GM18505 (cell line): ENCODE results near the gene PAPSS1.
"Not testable (repeated sequence)": the region's sequence is repeated elsewhere in the genome, so short reads cannot be mapped to it uniquely, and the experiment has no call there.

ENCODE experiments used
- ATAC-seq: cut with Tn5 transposase; IDR thresholded peaks from one replicate; pipeline ENCODE4 v1.9.1; 2021; ENCODE audit not compliant: unreplicated experiment
- POLR2A ChIP-seq: IDR thresholded peaks from 4 replicates; pipeline ENCODE4 v1.6.1; 2011; ENCODE audit warnings: borderline replicate concordance; ENCODE audit not compliant: insufficient read depth, insufficient read length; ENCODE audit errors: extremely low read depth

PAPSS1 gene

DNA sequence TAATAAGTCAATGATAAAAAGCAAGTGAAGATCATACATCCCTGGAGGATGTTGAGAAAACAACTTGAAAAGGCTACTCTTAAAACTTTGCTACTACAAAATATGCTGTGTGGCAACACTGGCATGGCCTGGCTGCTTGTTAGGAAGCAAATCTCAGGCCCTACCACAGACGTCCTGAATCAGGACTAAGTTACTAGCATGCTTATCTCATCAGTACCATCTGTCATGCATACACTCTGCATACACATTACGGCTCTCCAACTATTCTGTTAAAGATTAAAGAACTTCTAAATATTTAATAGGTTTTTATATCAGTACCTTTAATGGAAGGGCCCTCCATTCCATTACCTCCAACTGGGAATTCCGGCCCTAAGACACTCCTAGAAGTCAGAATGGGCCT, 8.2 kb downstream of the PAPSS1 start:
- no peak for TF ChIP-seq POLR2A
- ATAC-seq: no peak

DNA sequence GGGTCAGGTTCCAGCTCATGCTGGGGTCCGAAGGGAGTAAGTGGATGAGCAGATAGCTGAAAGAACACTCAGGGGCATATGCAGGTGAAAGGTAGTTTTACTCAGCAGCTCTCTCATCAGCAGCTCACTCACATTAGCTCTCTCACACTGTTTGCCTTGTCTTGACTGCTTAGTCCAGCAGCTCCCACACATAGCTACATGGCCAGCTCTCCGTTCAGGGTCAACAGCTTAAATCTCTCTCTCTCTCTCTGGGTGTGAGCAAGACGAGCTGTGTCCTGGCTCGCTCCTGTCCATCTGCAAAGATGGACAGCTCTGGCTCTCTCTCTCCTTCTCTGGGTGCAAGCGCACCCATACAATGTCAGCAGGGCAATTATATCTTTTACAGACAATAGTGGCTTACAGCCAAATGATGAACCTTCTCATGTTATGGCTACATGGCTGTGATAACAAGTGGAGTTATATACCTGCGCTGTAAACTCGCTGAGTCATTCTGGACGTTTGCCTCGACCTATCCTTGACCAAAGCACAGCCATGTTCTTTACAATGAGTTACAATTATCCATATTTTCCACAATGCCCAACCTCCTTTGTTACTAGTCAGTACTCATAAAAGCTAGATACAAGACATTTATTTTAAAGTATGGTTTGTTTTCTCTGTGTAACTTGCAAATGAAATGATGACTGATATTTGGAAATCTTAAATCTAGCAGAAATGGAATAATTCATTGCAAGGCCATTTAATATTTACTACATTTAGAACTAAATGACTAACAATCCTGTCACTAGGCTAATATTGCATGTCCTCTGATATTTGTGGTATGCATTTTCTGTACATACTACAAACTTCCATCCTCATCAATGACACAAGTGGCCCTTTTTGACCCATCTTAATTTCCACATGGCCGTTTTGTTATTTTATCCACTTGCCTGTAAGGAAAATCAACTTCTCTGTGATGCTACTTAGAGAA, 9.3 kb downstream of the PAPSS1 start:
- no peak for ATAC-seq
- TF ChIP-seq POLR2A: no peak

DNA sequence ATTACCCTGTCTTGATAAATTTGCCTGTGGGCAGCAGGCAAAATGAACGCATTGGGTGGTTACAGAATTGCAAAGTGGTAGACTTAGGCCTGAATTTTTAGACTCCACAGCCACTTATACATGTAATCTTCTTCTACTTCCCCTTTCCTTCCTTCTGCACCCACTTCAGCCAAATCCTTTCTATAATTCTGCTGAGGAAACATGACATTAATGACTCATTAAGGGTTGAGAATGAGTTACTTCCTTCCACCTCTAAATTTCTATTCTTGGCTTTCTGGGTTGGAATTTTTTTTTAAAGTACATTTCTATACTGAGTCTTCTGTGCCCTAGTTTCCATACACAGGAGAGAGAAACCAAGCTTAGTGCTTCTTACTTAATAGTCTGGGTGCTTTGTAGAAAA, 10.1 kb downstream of the PAPSS1 start:
- no peak for TF ChIP-seq POLR2A
- no peak for ATAC-seq

DNA sequence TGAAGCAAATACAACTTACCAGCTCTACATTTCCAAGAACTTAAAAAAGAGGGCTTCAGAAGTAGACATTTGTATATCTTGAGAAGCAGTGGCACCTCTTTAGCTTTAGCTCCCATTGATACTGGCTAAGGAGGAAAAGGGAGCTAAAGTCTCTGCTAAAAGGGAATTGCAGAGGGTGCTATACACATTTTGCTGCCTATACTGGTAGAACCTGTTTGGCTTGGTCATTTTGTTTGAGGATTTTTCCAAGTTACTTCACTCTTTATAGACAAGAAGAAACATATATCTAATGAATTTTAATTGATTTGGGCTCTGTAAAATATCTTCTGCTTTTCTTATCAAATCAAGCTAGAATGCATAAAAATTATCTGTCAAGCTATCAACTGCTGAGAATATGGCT, 11.8 kb downstream of the PAPSS1 start:
- TF ChIP-seq POLR2A: no peak
- no peak for ATAC-seq

DNA sequence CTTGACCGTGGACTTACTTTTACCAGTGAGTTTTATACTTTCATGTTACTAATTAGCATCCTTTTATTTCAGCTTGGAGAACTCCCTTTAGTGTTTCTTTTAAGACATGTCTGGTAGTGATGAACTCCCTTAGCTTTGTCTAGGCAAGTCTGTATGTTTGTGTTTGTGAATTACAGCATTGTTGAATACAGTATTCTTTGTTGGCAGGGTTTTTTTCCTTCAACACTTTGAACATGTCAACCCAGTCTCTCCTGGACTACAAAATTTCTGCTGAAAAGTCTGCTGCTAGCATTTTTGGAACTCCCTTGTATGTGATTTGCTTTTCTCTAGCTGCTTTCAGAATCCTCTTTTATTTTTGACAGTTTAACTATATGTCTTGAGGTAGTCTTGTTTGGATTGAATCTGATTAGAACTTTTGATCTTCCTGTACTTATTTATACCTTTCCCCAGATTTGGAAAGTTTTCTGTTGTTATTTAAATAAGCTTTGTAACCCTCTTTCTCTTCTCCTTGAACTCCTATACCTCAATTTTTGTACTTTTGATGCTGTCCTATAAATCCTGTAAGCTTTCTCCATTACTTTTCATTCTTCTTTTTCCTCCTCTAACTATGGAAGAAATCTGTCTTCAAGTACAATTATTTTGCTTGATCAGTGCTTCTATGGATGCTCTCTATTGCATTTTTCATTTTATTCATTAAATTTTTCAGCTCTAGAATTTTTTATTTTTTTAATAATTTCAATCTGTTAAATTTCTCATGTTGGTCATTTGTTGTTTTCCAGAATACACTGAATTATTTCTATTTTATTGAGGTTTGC, 14.1 kb downstream of the PAPSS1 start:
- ATAC-seq: no peak
- TF ChIP-seq POLR2A: no peak

DNA sequence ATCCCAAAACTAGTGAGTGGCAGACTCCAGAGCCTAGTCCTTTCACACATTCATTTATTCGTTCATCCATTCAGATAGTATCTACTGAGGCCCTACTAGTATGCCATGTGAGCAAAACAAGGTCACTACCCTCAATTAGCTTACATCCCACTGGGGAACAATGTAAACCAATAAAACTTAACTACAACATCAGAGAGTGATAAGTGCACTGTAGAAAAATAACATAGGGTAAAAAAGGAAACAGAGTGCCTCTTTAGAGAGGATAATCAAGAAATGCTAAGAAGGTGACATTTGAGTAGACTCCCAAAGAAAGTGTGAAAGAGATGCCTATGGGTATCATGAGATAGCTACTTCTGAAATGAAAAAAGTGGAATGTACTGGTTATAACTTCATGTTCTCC, 18.5 kb downstream of the PAPSS1 start:
- ATAC-seq: no peak
- no peak for TF ChIP-seq POLR2A

DNA sequence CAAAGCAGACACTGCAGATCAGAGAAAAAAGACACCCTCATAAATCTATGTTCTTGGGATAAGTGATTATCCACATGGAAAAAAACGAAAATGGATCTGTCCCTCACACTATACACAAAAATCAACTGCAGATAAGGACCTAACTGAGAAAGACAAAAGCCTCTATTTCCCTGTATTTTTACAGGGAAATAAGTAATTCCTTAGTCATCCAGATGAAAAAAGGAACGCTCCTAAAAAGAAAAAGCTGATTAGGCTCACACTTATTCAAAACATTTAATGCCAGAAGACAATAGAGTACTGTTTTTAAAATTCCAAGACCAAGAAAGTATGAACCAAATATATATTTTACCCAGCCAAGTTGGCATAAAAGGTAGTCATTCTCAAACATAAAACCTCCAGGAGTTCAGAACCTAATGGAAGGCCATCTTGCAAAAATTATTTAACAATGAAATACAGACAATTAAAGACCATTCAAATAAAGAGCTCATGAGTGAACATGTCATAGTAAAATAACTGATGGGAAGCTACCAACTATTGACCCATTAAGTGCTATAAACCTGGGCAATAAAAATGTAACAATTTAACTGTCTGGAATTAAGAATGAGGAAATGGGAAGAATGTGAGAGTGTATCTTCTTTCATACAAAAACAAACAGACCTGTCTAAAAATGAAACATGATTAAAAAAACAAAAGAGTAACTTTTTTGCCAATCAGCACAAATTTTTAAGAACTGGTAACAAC, 20.4 kb downstream of the PAPSS1 start:
- no peak for ATAC-seq
- TF ChIP-seq POLR2A: no peak

DNA sequence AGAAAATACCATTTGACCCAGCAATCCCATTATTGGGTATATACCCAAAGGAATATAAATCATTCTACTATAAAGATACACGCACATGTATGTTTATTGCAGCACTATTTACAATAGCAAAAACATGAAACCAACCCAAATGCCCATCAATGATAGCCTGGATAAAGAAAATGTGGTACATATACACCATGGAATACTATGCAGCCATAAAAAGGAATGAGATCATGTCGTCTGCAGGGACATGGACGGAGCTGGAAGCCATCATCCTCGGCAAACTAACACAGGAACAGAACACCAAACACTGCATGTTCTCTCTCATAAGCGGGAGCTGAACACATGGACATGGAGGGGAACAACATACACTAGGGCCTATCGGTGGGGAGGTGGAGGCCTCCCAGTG, 23.8 kb downstream of the PAPSS1 start:
- not testable (repeated sequence) for ATAC-seq

DNA sequence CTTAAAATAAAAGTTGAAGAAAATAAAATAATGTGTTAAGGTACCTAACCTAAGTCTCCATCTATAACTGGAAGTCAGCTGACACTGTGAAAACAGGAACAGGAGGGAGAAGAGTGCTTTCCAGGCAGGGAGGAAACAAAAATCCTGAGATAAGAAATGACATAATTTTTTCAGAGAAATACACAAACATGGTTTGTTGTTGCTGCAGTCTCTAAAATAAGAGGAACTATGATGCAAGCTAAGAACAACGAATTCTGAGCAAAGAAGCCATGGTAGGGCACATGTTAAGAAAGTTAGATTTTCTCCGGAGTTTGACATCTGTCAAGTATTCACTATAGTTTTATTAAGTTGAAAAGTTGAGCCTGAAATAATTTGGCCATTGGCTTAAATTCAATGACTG, 26.9 kb downstream of the PAPSS1 start:
- TF ChIP-seq POLR2A: no peak
- ATAC-seq: no peak

DNA sequence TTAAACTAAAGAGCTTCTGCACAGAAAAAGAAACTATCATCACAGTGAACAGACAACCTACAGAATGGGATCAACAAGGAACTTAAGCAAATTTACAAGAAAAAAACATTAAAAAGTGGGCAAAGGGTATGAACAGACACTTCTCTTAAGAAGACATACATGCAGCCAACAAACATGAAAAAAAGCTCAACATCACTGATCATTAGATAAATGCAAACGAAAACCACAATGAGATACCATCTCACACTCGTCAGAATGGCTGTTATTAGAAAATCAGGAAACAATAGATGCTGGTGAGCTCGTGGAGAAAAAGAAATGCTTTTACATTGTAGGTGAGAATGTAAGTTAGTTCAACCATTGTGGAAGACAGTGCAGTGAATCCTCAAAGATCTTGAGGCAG, 27.8 kb downstream of the PAPSS1 start:
- no peak for ATAC-seq
- TF ChIP-seq POLR2A: no peak

DNA sequence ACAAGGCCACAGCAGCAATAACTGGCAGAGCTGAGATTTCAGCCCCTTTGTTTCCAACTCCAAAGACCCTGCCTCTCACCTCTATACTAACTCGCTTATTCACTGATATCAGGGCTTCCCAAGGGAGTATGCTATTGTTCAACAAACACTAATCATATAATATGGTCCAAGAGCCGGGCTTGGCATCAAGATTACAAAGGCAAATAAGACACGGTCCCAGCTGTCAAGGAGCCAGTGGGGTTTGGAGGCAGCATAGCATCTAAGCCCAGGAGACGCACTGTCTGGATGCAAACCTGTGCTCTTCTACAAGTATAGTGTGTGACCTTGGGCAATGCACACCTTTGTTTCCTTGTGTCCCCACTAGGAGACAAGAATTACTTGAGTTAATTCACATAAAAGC, 28.7 kb downstream of the PAPSS1 start:
- ATAC-seq: no peak
- no peak for TF ChIP-seq POLR2A

DNA sequence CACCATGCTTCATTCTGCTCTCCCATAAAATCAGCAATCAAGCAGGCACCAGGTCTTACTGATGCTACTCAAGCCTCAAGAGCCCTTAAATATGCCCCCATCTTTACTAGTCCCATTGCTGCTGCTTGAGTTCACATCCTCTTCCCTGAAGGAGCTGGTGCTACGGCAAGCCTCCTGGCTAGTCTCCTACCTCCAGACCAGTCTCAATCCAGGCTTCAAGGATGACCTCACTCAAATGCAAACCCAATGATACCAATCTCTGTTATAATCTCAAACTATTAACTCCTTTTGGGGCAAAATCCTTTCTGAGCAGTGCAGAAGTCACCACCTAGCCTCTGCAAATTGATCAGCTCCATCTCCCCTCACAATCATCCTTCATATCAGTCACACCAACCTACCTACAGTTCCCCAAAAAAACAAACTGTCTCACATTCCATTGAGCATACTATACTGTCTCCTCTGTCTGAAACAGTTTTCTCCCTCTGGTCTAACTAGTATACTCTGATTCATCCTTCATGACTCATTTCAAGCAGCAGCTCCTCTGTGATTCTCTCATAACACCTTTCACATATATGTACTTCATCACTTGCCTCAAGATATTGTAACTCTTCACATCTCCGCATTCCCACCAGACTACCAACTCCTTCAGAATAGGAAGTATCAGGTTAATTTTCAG, 30.0 kb downstream of the PAPSS1 start:
- no peak for ATAC-seq
- no peak for TF ChIP-seq POLR2A

DNA sequence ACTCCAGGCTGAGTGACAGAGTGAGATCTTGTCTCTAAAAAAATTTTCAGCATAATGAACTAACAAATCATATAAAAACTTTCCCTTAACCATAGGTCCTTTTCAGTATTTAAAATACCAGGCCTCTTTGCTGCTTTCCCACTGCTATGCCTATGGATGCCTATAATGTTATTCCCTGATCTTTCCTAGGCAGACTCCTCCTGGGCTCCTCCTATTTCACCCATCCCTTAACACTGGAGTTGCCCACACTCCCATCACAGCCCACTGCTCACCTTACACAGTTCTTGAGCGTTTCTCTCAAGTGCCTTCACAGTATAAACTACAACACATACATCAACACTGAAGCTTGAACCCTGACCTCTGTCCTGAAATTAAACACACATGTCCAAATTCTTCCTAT, 31.6 kb downstream of the PAPSS1 start:
- TF ChIP-seq POLR2A: no peak
- no peak for ATAC-seq
